Skin epidermis (tissue), 12 donors: ENCODE data around the gene IFT52.

ENCODE experiments used
- H3K27ac ChIP-seq, 21 experiments: fragments of 200-600 bp; sonication (generic) in 11 of 21; one replicate each; pipeline ENCODE4 v1.5.0; 2020; ENCODE audit warnings: mild to moderate bottlenecking in 3 of 21, inconsistent platforms in 2 of 21, moderate library complexity in 2 of 21
- H3K4me3 ChIP-seq, 7 experiments: fragments of 200-600 bp; sonication (generic) in 2 of 7; one replicate each; pipeline ENCODE4 v1.5.0; 2020; ENCODE audit warnings: inconsistent platforms in 2 of 7, mild to moderate bottlenecking in 2 of 7, moderate library complexity in 1 of 7

The IFT52 gene, protein sequence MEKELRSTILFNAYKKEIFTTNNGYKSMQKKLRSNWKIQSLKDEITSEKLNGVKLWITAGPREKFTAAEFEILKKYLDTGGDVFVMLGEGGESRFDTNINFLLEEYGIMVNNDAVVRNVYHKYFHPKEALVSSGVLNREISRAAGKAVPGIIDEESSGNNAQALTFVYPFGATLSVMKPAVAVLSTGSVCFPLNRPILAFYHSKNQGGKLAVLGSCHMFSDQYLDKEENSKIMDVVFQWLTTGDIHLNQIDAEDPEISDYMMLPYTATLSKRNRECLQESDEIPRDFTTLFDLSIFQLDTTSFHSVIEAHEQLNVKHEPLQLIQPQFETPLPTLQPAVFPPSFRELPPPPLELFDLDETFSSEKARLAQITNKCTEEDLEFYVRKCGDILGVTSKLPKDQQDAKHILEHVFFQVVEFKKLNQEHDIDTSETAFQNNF

DNA sequence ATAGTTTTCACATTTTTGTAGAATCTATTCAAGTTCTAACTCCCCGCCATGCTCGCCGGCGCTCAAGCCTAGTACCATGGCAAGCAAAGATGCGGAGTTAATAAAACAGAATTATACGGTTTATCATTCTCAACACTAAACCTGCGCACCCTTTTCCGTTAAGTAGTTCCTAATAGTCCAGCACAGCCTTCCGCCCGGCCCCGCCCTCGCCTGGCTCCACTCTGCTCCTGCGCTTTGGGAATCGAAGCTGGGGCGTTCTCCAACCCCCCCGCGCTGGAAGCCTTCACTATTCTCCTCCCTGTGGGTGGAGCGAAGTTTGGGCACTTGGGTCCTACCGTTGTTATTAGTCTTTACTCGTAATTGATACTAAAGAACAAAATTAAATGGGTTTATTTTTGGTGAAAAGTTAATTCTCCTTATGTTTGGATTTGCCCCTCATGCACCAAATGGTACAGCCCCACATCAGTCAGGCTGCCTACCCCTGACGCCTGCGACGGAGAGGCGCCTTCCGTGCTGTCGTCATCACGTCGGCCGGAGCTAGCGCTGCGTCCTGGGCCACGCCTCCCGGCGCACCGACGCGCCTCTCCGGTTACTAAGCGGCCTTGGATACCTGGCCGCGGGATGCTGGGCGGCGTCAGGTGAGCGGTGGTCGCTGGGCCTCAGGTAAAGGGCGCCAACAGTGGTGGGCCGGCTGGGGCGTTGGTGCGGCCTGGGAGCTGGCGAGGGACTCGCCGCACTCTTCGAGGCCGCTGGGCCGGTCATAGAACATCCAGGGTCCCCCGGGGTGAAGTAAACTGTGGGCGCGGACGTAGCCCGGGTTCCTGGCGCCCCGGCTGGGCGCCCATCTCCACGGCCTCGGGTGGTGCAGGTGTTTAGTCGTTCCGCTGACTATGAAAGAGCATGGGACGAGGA lies at the start of gene IFT52:
Gene IFT52 (plus strand): TSS at position 546 of the 912 bp plus-strand sequence. CDS start 3,762 bp downstream, outside the sequence.
- H3K27ac ChIP-seq = peak within 1 kb of the TSS; percentile 61 to 95 (median 88)
- peak within 1 kb of the TSS; percentile 65 to 97 (median 74) for H3K4me3 ChIP-seq

DNA sequence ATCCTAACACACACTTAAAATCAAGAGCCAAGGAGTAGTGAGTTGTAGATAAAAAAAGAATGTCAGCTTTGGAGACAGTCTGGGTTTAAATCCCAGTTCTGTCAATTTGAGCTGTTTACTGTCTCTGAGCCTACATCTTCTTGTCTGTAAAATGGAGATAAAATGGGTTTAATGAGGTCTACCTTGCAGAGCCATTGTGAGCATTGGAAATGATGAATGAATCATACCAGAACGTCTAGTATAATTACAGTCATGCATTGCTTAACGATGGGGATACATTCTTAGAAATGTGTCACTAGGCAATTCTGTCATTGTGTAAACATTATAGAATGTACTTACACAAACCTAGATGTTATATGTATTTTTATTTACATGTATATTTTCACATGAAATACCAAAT lies 49.5 kb upstream of the IFT52 start:
- no peak overlapping the region for H3K27ac ChIP-seq
- no peak overlapping the region for H3K4me3 ChIP-seq

DNA sequence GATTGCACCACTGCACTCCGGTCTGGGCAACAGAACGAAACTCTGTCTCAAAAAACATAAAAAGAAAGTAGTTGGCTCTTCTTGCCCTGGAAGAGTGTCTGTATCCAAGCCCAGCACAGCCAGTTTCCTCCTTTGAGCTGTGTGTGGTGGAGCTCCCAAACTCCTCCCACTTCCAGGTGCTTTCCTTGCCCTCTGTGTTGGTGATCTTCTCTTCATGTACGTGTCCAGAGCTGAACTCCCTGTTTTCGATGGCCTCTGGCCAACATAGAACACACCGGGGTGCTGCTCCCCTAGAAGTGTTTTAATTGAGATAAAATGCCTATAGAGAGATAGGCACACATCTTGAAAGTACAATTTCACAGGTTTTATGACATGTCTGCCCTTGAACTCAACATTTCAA lies 48.6 kb upstream of the IFT52 start:
- no peak overlapping the region for H3K27ac ChIP-seq

GRCh38 chr20:43542674-43543073 lies 48.1 kb upstream of the IFT52 start:
- Histone ChIP-seq H3K27ac (no peak overlapping the region), H3K4me3 (no peak overlapping the region)

More for the DNA sequence above, 48.6 kb upstream of the IFT52 start:
- H3K4me3 ChIP-seq = no peak overlapping the region

- Histone ChIP-seq H3K27ac (no peak overlapping the region), H3K4me3 (no peak overlapping the region)
Observed at GRCh38 chr20:43543138-43543537, 47.6 kb upstream of the IFT52 start.

- H3K4me3 ChIP-seq = no peak overlapping the region
Observed at GRCh38 chr20:43544501-43544900, 46.2 kb upstream of the IFT52 start.

DNA sequence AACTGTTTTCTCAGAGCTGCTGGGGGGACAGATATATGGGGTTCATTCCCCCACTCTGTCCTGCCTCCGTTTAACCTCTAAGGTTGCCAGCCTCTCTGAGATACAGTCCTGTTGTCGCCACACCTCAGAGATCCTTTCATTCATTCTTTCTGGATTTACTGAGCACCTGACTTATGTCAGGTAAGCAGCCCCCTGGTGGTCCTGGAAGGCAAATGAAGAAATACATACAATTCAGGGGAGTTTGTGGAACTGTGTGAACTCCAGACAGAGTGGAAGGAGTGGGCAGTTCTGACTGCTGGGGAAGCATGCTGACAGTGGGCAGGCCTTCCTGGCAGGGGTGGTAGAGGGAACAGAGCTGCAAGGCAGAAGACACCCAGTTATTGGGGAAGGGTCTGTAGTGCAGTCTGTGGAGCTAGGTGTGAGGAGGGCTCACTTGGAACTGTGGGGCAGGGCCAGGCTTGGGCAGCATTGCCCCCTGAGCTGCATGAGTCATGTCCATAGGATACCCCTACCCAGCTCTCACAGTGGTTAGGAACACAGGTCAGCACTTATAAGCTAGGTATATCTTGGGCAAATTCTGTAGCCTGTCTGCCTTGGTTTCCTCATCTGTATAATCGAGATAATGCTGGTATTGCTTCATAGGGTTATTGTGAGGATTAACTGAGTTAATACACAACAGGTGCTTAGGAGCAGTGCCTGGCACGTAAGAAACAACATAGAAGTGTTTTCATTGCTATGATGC lies 44.7 kb upstream of the IFT52 start:
- H3K27ac ChIP-seq = no peak overlapping the region

More at GRCh38 chr20:43544501-43544900, 46.2 kb upstream of the IFT52 start:
- no peak overlapping the region for H3K27ac ChIP-seq

GRCh38 chr20:43548273-43548880 lies 42.4 kb upstream of the IFT52 start:
- H3K4me3 ChIP-seq = no peak overlapping the region

More for the DNA sequence above, 44.7 kb upstream of the IFT52 start:
- H3K4me3 ChIP-seq = no peak overlapping the region

GRCh38 chr20:43549416-43550065 lies 41.2 kb upstream of the IFT52 start:
- H3K4me3 ChIP-seq = no peak overlapping the region
- H3K27ac ChIP-seq = no peak overlapping the region

More at GRCh38 chr20:43548273-43548880, 42.4 kb upstream of the IFT52 start:
- H3K27ac ChIP-seq = no peak overlapping the region

DNA sequence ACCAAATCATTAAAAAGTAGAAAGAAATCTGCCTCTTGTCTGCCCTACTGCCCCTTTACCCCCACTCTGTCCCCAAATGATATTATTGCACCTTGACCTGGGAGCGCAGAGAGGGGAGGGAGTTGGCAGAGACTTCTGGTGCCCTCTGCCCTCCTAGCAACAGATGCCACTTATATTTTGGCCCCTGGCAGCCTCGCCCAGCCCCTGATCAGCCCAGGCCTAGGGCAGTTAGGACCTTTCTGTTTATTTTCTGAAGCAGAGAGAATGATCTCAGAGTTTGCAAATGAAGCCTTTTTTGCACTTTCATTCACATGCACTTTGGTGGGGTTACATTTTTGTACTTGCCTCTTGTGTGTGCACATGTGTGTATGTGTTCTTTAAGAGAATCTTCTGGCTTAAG lies 40.3 kb upstream of the IFT52 start:
- no peak overlapping the region for H3K27ac ChIP-seq
- H3K4me3 ChIP-seq = no peak overlapping the region

DNA sequence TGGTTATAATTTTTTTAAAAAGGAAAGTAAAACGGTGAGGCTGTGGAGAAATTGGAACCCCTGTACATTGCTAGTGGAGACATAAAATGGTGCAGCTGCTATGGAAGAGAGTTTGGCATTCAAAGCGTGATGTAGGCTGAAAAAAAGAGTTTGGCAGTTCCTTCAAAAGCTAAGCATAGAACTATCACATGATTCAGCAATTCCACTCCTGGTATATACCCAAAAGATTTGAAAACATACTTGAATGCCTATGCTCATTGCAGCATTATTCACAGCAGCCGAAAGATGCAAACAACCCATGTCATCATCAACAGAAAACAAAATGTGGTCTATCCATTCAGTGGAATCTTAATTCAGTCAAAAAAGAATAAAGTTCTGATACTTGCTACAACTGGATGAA lies 36.4 kb upstream of the IFT52 start:
- H3K4me3 ChIP-seq = no peak overlapping the region

DNA sequence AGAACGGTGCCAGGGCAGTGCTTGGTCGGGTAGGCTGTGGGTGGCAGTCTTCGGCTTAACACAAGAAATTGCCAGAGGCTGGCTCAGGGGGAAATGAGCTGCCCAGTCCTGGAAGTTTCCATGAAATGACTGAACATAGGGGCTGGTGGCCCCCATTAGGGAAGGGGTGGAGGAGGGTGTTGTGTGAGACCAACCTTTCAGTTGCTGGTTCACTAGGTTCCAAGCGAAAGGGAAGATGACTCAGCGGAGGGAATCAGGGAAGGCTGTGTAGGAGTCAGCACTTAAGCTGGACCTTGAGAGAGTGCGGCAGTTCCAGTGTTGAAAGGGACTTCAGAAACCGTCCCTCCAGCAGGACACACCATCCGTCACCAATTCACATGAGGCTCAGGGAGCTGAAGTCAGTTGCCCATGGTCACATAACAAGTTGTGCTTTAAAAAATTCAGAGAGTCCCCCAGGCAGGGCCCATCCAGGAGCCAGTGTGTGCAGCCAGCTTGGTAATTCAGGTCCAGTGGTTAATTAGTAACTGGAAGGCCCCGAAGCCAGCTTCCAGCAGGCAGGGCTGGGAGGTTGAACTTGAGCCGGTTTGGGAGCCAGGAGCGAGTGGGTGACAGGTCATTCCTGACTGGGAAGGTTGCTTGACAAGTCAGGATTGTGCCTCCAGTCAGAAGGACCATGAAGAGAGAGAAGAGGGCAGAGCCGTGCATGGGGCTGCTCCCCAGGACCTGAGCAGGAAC lies 32.2 kb upstream of the IFT52 start, which contains the start of gene SGK2:
Gene SGK2 (plus strand): TSS at position 616 of the 735 bp plus-strand sequence. CDS start 7,469 bp downstream, outside the sequence.
- peak within 1 kb of the TSS in 3 of 21 experiments; percentile 5 to 56 (median 54) for H3K27ac ChIP-seq
- no peak within 1 kb of the TSS for H3K4me3 ChIP-seq

More for the DNA sequence above, 36.4 kb upstream of the IFT52 start:
- H3K27ac ChIP-seq = no peak overlapping the region

DNA sequence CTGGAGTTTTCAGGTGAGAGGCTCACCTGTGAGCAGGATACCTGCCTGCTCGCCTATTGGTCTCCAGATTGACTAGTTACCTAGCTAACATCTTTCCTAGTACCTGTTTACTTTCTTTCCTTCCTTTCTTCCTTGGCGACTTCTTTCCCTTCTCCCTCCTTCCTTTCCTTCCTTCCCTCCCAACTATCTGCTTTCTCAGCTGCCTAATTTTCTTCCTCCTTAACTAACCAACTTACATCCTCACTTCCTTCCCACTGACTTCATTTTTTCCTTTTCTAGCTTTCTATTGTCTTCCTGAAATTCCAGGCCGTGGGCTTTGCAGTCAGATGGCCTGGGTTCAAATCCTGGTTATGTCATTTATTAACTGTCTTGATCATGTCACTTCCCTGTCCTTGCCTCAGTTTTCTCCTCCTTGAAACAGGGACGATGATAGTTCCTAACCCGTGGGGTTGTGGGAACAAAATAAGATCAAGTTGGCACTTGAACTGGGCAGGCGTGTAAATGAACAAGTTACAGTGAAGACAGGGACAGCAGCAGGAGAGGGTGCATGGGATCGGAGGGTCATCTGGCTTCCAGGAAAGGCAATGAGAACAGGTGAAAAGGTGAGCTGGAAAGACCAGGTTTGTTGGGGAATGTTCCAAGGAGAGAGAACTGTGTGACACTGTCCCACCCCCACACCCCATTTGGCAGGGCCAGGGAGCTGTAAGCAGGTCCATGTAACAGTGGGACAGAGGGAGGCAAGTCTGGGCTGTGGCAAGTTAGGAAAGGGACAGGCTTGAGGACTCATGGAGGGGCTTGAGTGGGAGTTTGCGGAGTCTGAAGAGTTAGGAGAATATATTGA lies 31.4 kb upstream of the IFT52 start:
- H3K27ac ChIP-seq = peak overlapping the region in 2 of 21 experiments; percentile 5 to 56
- H3K4me3 ChIP-seq = no peak overlapping the region

GRCh38 chr20:43560974-43561373 lies 29.8 kb upstream of the IFT52 start:
- no peak overlapping the region for H3K4me3 ChIP-seq
- no peak overlapping the region for H3K27ac ChIP-seq

- H3K27ac ChIP-seq = no peak overlapping the region
- H3K4me3 ChIP-seq = no peak overlapping the region
Observed at GRCh38 chr20:43563429-43563828, 27.3 kb upstream of the IFT52 start.

- Histone ChIP-seq H3K27ac (no peak overlapping the region), H3K4me3 (no peak overlapping the region)
Observed at GRCh38 chr20:43563991-43564390, 26.7 kb upstream of the IFT52 start.

DNA sequence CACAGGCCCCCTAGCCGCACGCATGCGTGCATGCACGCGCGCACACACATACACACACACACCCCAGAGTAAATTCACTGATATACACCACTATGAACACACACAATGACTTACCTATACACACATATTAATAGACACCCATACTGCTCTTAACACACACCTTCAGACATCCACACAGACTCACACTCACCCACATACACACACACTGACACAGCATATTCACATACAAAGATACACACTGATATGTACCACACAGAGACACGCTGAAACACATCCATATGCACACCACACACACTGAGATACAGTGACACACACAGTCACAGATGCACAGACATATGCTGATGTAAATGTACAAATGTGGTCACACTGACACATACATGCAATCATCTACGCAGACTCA lies 26.3 kb upstream of the IFT52 start:
- no peak overlapping the region for H3K27ac ChIP-seq
- no peak overlapping the region for H3K4me3 ChIP-seq
